ENCODE data around the gene C20orf96.

The C20orf96 gene

DNA sequence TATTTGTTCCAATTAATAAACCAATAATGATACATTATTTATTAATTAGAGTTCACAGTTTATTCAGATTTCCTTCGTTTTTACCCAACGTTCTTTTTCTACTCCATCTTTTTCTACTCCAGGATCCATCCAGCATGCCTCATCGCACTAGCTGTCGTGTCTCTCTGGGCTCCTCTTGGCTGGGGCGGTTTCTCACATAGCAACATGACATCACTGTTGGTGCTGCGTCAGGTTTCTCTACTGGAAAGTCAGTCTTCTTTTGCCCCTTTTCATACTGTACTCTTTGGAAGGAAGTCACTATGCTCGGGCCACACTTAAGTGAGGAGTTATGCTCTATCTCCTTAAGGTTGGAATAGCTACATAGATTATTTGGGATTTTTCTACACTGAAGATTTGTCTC is 21.1 kb upstream of the C20orf96 start:
- no peak for DNase-seq

DNA sequence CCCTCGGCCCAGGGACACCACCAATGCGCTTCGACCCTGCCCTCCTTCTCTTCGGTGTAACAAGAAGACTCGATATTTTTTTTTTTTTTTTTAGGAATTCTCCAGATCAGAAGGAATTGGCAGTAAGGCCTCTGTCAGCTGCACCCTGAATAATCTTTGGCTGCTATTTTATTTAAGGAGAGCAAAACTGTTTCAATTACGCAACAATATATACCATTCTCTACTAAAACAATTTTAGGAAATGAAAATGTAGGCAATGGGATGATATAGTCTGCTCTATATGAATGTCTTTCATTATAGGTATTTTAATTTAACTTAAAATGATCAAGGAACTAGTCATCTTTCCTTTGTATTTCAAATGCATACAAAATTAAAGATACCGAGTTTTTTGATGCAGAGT is 20.1 kb upstream of the C20orf96 start:
- no peak for DNase-seq

DNA sequence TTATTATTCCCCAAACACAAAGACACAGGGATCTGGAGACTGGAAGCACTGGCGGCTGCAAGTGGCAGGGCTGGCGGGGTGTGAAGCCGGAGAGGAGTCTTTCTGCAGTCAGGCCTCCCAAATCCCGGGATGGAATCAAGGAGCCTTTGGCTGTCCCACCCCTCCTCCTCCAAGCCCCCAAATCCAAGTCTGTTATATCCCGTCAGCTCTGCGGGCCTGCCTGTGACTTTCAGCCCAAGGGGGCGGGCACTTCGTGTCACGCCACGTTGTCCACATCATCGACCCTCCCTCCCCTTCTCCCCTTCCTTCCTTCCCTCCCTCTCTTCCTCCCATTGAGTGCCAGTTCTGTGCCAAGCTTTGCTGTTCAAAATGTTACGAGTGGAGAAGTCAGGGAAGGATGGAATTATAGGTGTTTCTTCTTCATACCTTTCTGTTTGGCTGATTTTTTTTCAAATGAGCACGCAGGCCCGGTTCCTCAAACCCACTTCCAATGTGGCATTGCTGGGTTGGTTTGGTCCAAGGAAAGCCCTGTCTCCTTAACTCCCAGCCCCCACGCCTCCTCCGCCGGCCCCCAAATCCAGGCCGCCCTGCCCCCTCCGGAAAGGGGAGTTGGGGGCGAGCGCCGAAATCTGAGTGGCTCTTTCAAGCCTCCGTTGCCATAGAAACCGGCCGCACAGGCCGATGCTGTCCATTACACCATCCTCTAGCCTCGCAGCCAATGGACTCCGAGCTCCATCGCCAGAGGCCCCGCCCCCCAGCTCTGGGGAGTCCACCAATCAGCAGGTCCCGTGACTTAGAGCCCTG is 19.5 kb upstream of the C20orf96 start:
- DNase-seq, result peak; percentile 51

DNA sequence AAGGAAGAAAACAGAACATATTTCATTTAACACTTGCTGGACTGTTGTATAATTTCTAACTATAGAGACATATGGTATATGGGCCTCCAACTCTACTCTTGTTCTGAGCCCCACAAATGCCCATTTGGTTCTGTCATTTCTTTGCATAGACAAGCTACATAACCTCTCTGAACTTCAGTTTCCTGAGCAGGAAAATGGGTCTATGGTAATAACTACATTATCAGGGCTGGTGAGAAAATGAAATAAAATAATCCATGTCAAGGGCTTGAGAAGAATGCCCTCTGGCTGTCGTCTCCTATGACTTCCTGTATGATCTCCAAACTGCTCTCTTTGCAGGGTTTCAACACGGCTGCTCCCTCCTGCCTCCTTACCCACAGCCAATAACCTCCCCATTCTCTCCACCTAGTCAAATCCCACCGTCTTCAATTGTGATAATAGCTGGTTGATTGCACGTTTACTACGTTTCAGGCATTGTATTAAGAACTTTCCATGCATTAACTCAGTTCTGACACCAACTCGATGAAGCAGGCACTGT is 18.8 kb upstream of the C20orf96 start:
- no peak for DNase-seq

DNA sequence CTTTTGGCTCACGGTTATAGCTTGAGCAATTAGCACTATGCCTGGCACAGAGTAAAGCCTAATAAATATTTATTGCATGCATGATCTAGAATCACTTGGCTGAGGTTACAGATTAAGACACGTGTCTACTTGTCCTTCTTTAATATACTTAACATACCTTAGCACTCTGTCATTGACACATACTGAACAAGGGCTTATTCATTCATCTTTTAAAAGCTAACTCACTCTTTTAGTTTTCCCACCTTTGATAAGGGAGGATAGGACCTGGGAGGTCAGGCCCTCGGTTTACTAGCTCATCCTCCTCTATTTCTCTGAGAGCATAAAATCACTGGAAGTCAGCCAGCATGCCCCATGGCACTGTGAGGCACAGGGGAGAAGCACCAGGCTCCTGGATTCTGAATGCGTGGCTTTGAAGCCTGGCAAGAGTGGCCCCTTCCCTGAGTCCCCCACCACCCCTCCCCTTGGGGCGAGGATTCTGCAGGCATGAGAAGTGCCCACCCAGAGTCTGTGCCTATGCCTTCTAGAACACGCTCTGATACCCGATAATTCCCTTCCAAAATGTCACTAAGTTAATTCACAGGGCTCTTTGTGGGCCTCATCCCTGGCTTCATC is 18.0 kb upstream of the C20orf96 start:
- DNase-seq, result no peak

DNA sequence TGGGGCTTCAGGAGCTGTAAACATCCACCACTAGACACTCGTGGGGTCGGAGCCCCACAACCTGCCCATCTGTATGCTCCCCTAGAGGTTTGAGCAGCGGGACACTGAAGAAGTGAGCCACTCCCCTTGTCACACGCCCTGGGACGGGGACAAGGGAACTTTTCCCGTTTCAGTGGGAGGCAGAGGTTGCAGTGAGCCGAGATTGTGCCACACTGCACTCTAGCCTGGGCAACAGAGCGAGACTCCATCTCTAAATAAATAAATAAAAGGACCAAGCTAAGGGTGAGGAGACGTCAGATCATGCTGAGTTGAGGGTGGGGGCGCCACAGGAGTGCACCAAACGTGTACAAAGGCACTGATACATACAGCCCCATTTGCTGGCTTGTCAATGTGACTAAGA is 15.2 kb upstream of the C20orf96 start:
- no peak for DNase-seq

DNA sequence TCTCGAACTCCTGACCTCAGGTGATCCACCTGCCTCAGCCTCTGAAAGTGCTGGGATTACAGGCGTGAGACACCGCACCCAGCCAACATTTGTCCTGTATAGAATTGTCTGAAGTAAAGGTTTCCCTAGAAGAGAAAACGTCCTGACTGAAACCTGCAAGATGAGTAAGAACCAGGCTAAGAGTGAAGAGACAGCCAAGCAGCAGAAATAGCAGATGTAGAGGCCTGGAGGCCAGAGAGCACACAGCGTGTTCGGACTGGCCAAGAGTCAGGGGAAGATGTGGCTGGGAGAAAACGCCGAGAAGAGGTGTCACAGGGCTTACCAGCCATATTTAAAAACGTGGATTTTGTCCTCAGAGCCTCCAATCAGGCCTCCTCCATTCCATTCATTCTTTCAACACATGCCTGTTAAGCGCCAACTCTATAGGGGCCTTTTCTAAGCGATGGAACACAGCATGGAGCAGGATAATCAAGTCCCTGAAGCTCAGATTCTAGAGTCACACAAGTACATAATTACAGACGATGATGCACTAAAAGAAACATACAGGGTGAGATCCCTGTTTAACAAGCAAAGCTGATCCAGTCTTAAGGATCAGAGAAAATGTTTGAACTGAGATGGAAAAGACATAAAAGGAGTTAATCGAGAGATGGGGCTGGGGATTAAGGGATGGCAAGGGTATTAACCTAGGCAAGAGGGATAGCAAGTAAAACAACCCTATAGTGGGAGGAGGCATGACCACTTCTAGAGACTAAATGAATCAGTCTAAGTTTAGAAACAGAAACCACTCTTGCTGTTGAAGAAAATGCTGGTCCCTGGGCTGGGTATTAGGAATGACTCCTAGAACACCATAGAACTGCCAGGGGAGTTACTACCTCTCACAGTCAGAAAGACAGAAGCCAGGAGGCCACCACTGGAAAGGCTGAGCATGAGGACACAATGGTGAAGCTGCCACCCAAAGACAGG is 11.6 kb upstream of the C20orf96 start:
- no peak for DNase-seq

DNA sequence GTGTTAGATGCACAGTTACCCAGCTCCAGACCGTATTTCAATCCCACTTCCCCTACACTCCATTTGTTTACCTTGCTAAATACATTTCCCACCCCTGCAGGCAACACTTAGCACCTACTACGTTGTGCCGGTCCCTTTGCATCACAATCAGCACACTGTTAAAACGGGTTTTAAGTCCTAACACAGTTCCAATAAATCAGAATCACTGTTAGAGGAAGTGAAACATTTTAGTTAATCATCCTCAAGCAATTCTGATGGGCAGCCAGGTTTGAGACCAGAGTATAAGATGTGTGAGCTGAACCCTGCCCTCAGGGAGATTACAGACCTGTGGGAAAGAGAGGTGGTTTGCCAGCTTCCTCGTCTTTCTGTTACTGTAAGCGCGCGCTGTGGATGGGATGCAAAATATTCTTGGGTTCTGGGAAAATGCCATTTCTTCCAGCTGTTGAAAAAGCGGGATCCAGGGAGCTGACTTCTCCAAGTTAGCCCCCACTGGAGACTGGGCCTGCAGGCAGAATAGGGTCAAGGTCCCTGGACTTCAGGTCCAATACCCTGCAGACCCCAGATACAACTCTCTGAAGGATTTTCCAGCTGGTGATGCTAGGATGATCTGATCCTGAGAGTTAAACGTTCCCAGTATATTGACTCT is 9.9 kb upstream of the C20orf96 start:
- no peak for DNase-seq

DNA sequence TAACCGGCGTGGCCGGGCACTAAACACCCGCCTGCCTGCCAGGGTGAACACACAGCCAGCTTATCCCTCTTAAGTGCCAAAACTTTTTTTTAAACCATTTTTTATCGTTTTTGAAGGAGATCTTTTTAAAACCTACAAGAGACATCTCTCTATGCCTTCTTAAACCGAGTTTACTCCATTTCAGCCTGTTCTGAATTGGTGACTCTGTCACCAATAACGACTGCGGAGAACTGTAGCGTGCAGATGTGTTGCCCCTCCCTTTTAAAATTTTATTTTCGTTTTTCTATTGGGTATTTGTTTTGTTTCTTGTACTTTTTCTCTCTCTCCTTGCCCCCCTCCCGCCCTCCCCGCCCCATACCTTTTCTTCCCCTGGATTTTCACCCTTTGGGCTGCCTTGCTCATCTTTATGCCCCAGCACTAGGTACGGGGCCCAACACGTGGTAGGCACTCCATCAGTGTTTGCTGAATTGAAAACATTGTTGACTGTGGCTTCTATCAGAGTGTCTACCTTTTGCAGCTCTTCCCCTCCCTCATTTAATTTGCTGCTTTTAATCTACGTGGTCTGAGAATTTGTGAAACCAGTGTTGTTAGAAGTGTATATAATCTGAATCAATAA is 8.3 kb upstream of the C20orf96 start:
- DNase-seq, result no peak

DNA sequence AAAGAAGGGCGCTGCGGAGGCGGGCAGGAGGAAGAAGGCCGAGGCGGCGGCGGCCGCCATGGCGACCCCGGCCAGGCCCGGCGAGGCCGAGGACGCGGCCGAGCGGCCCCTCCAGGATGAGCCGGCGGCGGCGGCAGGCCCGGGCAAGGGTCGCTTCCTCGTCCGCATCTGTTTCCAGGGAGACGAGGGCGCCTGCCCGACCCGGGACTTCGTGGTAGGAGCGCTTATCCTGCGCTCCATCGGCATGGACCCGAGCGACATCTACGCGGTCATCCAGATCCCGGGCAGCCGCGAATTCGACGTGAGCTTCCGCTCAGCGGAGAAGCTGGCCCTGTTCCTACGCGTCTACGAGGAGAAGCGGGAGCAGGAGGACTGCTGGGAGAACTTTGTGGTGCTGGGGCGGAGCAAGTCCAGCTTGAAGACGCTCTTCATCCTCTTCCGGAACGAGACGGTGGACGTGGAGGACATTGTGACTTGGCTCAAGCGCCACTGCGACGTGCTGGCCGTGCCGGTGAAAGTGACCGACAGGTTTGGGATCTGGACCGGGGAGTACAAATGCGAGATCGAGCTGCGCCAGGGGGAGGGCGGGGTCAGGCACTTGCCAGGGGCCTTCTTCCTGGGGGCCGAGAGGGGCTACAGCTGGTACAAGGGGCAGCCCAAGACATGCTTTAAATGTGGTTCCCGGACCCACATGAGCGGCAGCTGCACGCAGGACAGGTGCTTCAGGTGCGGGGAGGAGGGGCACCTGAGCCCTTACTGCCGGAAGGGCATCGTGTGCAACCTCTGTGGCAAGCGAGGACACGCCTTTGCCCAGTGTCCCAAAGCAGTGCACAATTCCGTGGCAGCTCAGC is 7.6 kb upstream of the C20orf96 start:
- peak; percentile 15 for DNase-seq

DNA sequence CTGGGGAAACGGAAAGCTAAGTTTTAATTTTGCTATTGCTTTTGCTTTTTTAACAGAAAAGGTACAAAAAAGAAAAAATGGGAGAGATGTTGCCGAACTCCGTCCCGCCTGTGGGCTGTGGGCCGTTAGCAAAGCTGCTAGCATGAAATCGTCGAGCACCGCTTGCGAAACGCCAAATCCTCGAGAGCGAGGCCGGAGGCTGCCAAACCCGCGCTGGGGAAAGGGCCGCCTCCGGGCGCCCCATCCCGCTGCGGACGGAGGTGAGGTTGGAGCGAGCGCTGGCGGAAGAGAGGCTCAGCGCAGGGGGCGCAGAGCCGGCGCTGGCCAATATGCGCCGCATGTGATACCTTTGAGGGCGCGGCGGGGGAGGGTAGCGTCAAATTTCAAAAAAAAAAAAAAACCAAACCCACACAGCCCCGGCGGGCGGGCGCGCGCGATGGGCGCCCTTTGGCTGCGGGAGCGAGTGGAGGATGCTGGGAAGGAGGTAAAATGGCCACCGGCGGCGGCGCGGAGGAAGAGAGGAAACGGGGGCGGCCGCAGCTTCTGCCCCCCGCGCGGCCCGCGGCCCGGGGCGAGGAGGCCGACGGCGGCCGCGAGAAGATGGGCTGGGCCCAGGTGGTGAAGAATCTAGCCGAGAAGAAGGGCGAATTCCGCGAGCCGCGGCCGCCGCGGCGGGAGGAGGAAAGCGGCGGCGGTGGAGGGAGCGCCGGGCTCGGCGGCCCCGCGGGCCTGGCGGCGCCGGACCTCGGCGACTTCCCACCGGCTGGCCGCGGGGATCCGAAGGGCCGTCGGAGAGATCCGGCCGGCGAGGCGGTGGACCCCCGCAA is 6.8 kb upstream of the C20orf96 start, which contains the start of gene ZCCHC3:
Gene ZCCHC3 (plus strand): TSS at position 473 of the 827 bp plus-strand sequence. CDS start 17 bp downstream, at position 490.
- peak; percentile 75 for DNase-seq

DNA sequence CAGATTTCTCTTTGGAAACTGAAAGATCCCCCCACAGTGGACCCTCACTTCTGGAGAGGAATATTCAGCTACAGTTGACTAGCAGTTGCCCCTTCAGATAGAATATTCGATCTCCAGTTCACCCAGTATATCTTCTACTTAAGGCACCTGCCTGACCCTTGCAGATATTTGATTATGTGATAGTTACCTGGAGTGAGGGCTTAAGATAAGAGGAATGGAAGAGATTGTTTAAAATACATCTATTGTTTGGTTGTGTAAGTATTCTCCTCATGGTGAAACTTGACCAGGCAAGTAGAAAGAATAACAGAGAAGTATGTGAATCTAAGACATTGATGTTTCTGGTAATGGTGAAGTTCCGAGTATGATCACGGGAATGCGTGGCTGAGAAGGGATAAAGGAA is 5.3 kb upstream of the C20orf96 start:
- no peak for DNase-seq

DNA sequence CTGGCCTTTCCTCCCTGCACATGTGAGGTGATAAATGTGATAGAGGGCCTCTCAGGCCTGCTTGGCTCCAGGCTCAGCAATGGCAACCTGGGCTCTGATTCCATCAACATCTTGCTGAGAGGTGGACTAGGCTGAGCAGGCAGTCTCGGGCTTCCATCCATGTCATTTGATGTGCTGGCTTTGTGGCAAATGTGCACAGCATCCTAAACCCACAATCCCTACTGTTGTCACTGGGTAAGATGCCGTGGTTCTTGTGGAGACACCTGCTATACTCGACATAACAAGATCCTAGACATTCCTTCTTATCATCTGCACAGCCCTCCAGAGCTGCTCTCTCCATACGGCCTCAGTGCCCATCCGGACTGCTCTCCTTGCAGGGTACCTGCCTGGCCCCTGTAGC is 4.1 kb upstream of the C20orf96 start:
- no peak for DNase-seq

DNA sequence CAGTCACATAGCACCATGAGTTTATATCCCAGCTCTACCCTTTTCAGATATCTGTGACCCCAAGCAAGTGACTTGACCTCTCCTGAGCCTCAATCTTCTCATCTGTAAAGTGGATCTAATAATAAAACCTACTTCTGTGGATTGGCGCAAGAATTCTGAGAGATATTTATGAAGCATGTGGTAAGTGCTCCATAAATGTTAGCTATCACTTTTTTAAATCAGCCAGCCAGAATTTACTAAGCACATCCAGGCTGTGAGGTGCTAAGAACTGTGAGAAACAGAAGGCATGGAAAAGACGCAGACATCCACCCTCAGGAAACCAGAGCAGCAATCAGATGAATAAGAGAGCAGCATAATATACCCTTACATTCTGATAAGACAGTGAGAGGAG is 862 bp downstream of the C20orf96 start:
- DNase-seq, result no peak

DNA sequence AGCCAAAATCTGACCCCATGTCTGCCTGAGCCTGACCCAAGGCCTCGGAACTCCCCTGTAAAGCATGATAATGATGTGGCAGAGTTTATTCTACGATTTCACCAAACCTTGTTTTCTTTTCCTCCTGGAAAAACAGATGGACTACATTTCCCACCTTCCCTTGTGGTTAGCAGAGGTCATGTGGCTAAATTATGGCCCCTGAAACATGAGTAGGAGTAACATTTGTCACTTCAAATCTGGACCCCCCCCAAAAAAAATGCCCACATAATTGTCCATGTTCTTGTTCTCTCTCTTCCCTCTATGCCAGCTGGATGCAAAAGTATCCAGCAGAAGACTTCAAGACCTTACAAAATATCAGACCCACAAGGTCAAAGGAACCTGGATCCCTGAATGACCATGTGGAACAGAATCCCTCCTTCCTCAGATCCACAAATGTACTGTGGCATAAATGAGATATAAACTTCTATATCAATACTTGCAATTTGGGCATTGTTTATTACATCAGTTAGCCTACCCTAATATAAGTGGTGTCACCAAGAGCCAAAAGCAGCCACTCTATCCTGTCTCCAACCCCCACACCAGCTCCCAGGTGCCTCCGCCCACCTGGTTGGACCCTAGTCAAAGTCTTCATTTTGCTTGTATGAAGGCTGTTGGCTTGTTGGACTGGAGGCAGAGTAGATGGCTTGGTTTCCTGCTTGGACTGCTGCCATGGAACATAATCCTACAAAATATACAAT is 1.4 kb downstream of the C20orf96 start:
- no peak for DNase-seq

DNA sequence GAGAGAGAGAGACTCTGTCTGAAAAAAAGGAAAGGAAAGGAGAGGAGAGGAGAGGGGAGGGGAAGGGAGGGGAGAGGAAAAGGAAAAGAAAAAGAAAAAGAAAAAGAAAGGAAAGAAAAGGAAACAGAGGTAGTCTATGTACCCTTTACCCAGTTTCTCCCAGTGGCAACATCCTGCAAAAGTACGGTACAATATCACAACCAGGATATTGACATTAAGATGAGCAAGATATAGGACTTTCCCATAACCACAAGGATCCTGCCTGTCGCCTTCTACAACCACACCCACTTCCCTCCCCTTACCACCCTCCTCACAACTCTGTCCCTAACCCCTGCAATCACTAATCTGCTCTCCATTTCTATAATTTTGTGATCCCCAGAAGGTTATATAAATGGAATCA is 4.0 kb downstream of the C20orf96 start:
- no peak for DNase-seq

DNA sequence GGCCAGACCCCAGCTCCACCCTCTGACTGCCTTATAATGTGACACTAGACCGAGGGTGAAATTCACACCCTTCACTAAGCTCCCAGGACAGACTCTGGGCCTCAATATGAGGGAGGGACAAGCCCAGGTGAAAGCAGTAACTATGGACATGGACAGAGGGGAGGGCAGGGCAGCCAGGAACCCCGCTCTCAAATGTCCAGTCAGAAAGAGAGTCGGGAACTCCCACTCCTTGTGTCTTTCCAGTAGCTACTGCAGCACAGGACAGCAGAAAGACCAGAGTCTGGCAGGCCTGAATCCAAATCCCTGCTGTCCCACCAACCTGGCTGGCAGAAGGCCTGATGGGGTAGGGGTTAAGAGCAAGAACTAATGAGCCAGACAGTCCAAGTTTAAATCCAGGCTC is 6.4 kb downstream of the C20orf96 start:
- DNase-seq, result no peak

DNA sequence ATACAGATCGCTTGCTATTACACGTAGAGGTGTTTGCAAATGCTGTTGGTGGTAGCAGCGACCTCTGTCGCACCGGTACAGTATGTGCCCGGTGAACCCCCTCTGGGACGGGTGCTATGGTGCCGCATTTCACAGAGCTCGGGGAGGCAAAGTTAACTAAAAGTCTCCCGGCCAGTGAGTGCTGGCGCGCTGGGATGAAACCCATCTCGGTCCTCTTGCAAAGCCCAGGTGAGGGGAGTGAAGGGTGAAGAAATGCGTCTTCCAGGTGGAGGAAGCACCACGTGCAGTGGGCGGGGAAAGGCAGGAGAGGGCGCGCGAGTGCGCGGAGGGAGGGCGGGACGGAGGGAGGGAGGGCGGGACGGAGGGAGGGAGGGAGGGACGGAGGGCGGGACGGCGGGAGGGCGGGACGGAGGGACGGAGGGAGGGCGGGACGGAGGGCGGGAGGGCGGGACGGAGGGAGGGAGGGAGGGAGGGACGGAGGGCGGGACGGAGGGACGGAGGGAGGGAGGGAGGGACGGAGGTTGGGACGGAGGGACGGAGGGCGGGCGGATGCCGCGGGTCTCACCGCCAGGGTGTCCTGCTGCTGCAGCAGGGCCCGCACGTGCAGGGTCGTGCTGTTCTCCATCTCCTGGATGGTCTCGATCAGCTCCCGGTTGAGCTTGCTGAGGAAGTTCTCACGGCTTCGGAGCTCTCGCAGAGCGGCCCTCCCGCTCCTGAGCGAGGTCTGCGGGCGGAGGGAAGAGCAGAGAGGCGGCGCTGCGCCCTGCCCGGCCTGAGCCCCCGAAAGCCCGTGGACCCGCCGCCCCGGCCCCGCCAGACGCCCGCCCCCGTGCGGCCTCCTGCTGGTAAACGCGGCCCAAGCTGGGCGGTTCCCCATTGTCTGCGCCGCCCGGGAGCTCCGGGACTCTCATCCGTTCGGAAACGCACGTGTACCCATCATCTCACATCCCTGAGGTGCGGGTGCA is 11.7 kb downstream of the C20orf96 start:
- no peak for DNase-seq
